ENCODE results near the gene DCLK2. TPM values are rescaled to one million over a fixed set of nuclear protein-coding genes. Genes with fewer than 3 reads are reported as not detected.
A peak's percentile ranks its signal among the peaks of the same experiment; 100 is the strongest.

Gene DCLK2
- total RNA-seq, 6 experiments from 2014 or later, result 0.35 to 1.8 (median 0.68) TPM

GRCh38 chr4:150299816-150300215 lies 221.6 kb downstream of the DCLK2 start:
- no peak for ATAC-seq

GRCh38 chr4:150302553-150302952 lies 224.3 kb downstream of the DCLK2 start:
- no peaks in the 10 kb centered on the region for H3K27me3 ChIP-seq
- intact Hi-C loops (cut with DNase I), result no loop called here
- H3K4me3 ChIP-seq, result no peak overlapping the region
- H3K36me3 ChIP-seq, result no peaks in the 10 kb centered on the region
- TF ChIP-seq POLR2A (IDR thresholded peaks at IDR 0.05) (no peak), CTCF (IDR thresholded peaks at IDR 0.05) (no peak)
- ATAC-seq (peak in 2 of 4 donors; percentile 42 to 85), DNase-seq (no peak)
- peaks cover 0 to 8% (median 0%) of the 10 kb centered on the region in 4 donors for H3K4me1 ChIP-seq
- no peak overlapping the region for H3K27ac ChIP-seq
- WGBS (ENCODE audit: insufficient coverage, low coverage, low lambda C conversion rate, missing lambda C conversion rate), result 34% methylated on average over 4 of the region's 4 CpGs
- H3K9me3 ChIP-seq, result no peaks in the 10 kb centered on the region

More at GRCh38 chr4:150299816-150300215, 221.6 kb downstream of the DCLK2 start:
- 93% methylated on average over 4 of the region's 4 CpGs for WGBS (ENCODE audit: insufficient coverage, low coverage, low lambda C conversion rate, missing lambda C conversion rate)
- TF ChIP-seq CTCF (IDR thresholded peaks at IDR 0.05), result no peak
- no peak for TF ChIP-seq POLR2A (IDR thresholded peaks at IDR 0.05)
- H3K27ac ChIP-seq, result no peak overlapping the region
- H3K4me3 ChIP-seq, result no peak overlapping the region
- H3K27me3 ChIP-seq, result no peaks in the 10 kb centered on the region
- H3K4me1 ChIP-seq, result no peaks in the 10 kb centered on the region
- H3K36me3 ChIP-seq, result no peaks in the 10 kb centered on the region
- no peak for DNase-seq
- intact Hi-C loops (cut with DNase I), result no loop called here
- no peaks in the 10 kb centered on the region for H3K9me3 ChIP-seq

GRCh38 chr4:150305995-150306394 lies 227.8 kb downstream of the DCLK2 start:
- Histone ChIP-seq H3K4me3 (no peak overlapping the region), H3K27ac (no peak overlapping the region), H3K36me3 (peaks cover 0 to 6% (median 0%) of the 10 kb centered on the region in 4 donors), H3K9me3 (no peaks in the 10 kb centered on the region), H3K27me3 (no peaks in the 10 kb centered on the region), H3K4me1 (peaks cover 0 to 8% (median 0%) of the 10 kb centered on the region in 4 donors)
- no peak for DNase-seq
- intact Hi-C loops (cut with DNase I), result no loop called here
- WGBS (ENCODE audit: insufficient coverage, low coverage, low lambda C conversion rate, missing lambda C conversion rate), result 43% methylated on average over 2 of the region's 2 CpGs
- TF ChIP-seq POLR2A (IDR thresholded peaks at IDR 0.05) (no peak), CTCF (IDR thresholded peaks at IDR 0.05) (no peak)
- ATAC-seq, result peak in 1 of 4 donors; percentile 28

GRCh38 chr4:150306719-150307118 lies 228.5 kb downstream of the DCLK2 start:
- peaks cover 0 to 6% (median 0%) of the 10 kb centered on the region in 4 donors for H3K36me3 ChIP-seq
- H3K27me3 ChIP-seq, result no peaks in the 10 kb centered on the region
- no peak overlapping the region for H3K27ac ChIP-seq
- H3K4me3 ChIP-seq, result no peak overlapping the region
- peaks cover 0 to 8% (median 0%) of the 10 kb centered on the region in 4 donors for H3K4me1 ChIP-seq
- ATAC-seq (no peak), DNase-seq (no peak)
- H3K9me3 ChIP-seq, result no peaks in the 10 kb centered on the region
- 87% methylated on average over 1 of the region's 1 CpG for WGBS (ENCODE audit: insufficient coverage, low coverage, low lambda C conversion rate, missing lambda C conversion rate)
- TF ChIP-seq POLR2A (IDR thresholded peaks at IDR 0.05) (no peak), CTCF (IDR thresholded peaks at IDR 0.05) (no peak)
- intact Hi-C loops (cut with DNase I), result no loop called here

Small RNA genes within 50 kb of the gene (small RNA-seq; reads per million reads assigned to genes)
- gene RNU7-194P, result 0 reads per million in 2 experiments

Measured in right lobe of liver (tissue), 6 donors.